ENCODE measurements around the gene PLPP7.

DNA sequence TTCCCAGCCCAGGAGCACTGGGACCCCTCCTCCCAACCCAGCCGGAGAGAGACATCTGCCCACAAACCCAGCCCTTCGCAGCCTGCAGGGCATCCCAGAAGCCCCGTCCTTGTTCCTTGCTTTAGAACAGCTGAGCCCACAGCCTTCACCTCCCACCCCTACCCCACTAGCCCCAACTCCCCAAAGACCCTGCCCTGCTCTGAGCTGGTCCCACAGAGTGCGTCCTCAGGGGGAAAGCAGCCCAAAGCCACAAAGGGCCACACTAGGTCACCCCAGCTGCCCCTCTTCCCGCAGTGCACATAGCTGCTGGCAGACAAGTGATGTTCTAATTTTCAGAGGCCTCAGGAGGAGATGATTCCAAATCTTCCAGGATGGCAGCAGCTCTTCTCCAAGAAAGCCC, 8.8 kb downstream of the PLPP7 start:
- TF ChIP-seq, protein P1, sequence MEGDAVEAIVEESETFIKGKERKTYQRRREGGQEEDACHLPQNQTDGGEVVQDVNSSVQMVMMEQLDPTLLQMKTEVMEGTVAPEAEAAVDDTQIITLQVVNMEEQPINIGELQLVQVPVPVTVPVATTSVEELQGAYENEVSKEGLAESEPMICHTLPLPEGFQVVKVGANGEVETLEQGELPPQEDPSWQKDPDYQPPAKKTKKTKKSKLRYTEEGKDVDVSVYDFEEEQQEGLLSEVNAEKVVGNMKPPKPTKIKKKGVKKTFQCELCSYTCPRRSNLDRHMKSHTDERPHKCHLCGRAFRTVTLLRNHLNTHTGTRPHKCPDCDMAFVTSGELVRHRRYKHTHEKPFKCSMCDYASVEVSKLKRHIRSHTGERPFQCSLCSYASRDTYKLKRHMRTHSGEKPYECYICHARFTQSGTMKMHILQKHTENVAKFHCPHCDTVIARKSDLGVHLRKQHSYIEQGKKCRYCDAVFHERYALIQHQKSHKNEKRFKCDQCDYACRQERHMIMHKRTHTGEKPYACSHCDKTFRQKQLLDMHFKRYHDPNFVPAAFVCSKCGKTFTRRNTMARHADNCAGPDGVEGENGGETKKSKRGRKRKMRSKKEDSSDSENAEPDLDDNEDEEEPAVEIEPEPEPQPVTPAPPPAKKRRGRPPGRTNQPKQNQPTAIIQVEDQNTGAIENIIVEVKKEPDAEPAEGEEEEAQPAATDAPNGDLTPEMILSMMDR (conservative IDR thresholded peaks at IDR 0.05): no peak
- TF ChIP-seq EZH2 (IDR thresholded peaks at IDR 0.05; ENCODE audit: low read depth): no peak
